GM19351 (cell line): ENCODE measurements around the gene RBL2.
A peak's percentile ranks its signal among the peaks of the same experiment; 100 is the strongest.
"Not testable (repeated sequence)": the region's sequence is repeated elsewhere in the genome, so short reads cannot be mapped to it uniquely, and the experiment has no call there.

Experiments used
- ATAC-seq: cut with Tn5 transposase; IDR thresholded peaks from one replicate; pipeline ENCODE4 v1.9.1; 2021; ENCODE audit warnings: mild to moderate bottlenecking, moderate library complexity; ENCODE audit not compliant: unreplicated experiment

Gene RBL2

DNA sequence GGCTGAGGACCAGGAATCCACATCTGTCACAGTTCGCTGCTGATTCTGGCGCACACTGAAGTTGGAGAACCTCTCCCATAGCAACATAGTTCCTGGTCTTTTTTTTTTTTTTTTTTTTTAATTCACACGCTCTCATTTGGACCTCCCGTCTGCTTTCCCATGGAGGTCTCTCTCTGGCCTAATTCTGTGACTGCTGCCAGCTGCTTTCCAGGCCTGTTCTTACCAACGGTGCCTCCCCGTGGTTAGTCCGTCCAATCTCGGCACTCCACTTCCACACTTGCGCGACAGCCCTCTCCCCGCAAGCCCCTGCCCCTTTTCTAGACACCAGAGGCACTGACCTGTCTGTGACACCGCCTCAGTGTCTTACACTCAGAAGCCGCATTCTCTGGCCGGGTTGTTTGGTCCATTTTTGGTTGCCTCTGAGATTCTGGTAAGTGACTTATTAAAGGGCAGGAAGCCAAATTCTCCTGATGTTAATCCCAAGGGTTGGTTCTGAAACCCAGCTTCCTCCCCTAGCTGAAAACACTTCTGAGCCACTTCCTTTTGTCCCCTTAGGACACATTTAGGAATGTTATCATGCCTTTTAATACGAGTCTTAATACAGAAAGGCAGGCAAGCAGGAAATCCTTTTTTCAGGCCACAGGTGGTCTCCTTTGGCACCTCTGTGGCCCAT is 69.9 kb downstream of the RBL2 start:
- ATAC-seq: no peak

GRCh38 chr16:53504665-53505064 is 70.4 kb downstream of the RBL2 start:
- no peak for ATAC-seq

DNA sequence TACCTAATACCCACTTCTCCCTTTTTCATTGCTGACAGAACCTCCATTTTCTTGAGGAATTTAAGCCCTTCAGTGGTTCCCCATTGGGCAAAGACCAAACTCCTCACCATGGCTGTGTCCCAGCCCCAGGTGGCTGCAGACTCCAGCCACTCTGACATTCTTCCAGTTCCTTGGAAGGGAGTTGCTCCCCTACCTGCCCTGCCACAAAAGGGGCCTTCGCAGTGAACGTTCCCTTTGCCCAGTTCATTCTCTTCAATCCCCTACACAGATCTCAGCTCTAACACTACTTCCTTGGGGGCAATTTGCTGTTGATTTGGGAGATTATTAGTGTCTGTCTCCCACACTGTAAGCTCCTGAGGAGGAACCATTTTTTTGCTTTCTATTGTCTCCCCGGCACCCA is 72.0 kb downstream of the RBL2 start:
- no peak for ATAC-seq

- ATAC-seq: no peak
Observed at GRCh38 chr16:53507464-53508179, 73.4 kb downstream of the RBL2 start.

GRCh38 chr16:53509906-53510703 is 75.8 kb downstream of the RBL2 start:
- no peak for ATAC-seq

- ATAC-seq: no peak
Observed at GRCh38 chr16:53510704-53511070, 76.4 kb downstream of the RBL2 start.

- no peak for ATAC-seq
Observed at GRCh38 chr16:53511084-53511402, 76.8 kb downstream of the RBL2 start.

GRCh38 chr16:53511403-53512280 is 77.4 kb downstream of the RBL2 start:
- ATAC-seq: no peak

- not testable (repeated sequence) for ATAC-seq
Observed at GRCh38 chr16:53512795-53513194, 78.5 kb downstream of the RBL2 start.

DNA sequence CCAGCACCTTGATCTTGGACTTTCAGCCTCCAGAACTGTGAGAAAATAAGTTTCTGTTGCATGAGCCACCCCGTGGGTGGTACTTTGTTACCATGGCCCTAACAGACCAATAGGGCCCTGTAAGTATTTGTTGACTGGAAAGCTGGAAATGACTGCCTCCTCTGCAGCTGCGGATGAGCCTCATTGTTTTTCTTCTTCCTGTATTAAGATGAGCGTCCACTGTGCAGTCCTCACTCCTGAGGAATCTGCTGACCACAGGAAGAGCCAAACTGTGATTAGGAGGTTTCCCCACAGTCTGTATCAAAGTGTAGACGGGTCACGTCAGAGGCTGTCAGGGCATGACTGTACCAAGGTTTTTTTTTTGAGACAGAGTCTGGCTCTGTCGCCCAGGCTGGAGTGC is 81.0 kb downstream of the RBL2 start:
- no peak for ATAC-seq

GRCh38 chr16:53515811-53516210 is 81.5 kb downstream of the RBL2 start:
- no peak for ATAC-seq

DNA sequence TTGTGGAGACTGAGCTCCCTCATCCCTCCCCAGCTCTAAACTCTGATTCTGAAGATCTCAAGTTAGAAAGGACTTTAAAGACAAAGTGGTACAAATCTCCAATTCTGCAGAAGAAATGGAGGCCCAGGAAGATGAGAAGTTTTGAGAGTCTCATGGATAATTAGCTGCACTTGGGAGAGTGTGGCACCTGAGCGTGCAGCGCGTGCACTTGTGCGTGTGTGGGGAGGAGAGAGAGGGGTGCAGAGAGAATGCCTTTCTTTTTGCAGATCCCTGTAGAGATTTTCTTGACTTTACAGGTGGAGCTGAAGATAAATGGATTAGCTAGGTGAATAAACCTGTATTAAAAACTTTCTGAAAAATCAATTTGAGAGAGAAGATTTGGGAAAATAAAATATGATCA is 83.6 kb downstream of the RBL2 start:
- ATAC-seq: no peak

DNA sequence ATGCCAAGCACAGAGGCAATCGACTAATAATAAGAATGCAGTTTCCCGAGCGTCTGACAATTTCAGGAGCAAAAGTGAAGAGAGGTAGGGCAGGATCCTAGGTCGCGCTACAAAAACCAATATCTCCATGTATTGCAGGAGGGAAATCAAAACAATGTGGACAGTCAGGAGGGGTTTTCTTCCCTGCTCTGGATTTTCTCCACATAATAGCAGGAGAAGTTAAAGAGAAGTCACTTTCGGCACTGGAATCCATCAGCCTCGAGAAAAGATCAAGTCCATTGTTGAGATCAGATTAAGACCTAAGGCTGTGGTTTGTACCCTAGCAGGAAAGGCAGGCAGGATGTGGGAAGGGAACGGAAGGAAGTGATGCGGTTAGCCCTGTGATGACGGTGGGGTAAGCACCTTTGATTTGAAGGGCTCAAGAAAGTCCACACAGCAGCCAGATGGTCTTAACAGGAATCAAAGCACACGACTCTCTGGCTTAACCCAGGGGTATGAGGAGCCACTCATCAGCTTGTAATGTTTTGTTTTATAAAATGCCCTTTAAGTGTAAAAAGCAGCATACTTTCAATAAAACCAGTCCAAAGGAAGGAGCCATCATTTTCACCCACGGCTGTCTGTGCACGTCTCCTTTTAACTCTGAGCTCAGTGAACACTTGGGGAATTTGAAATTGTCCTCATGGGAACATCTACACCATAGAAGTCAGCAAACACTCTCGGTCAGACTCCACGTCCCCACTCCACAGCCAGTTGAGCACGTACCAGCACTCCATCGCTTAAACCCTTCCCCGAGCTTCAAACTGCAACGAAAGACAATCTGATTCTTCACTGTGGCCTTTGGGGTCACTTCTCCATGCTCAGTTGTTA is 84.5 kb downstream of the RBL2 start:
- ATAC-seq: peak; percentile 99

- no peak for ATAC-seq
Observed at GRCh38 chr16:53519417-53520091, 85.3 kb downstream of the RBL2 start.

- ATAC-seq: no peak
Observed at GRCh38 chr16:53523126-53523804, 89.0 kb downstream of the RBL2 start.

GRCh38 chr16:53523971-53524548 is 89.8 kb downstream of the RBL2 start:
- no peak for ATAC-seq

DNA sequence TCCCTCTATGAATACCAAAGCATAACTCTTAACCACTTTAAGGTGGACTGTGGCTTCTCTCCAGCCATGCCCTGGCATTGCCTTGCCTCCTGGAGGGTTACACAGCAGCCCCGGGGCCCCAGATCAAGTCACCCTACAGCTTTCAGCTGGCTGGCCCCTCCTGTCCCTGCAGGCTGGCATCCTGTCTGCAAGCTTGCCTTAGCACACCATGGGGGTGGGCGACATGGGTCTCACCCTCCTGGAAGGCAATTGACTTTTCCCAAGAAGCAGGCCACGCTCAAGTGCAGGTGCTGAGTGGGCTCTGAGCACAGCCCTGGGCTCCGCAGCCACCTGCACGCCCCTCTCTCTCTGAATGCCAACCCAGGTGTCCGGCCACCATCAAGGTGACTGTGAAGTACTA is 94.5 kb downstream of the RBL2 start:
- ATAC-seq: no peak

DNA sequence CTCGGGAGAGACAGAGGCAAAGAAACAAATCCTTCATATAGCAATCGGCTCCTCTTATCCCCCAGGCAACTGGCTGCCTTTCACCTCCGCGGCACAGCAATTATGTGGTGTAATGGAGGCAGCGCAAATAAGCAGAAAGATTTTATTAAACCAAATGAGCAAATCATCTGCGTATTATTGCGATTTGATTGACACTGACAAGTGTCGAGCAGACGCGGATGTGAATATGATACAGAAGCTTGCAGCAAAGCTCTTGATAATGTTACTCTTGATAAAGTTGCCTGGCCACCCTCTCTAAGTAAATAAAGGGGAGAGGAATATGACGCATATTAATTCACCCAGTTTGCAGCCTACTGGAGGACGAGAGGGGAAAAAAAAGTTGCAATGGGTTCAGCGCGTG is 95.2 kb downstream of the RBL2 start:
- ATAC-seq: no peak

- no peak for ATAC-seq
Observed at GRCh38 chr16:53530046-53530445, 95.8 kb downstream of the RBL2 start.
